GM21423 (cell line): ENCODE results near the gene ZBTB7C.

ENCODE experiments used
- ATAC-seq: cut with Tn5 transposase; IDR thresholded peaks from one replicate; pipeline ENCODE4 v1.9.1; 2021; ENCODE audit warnings: mild to moderate bottlenecking, moderate library complexity; ENCODE audit not compliant: unreplicated experiment

Gene ZBTB7C

DNA sequence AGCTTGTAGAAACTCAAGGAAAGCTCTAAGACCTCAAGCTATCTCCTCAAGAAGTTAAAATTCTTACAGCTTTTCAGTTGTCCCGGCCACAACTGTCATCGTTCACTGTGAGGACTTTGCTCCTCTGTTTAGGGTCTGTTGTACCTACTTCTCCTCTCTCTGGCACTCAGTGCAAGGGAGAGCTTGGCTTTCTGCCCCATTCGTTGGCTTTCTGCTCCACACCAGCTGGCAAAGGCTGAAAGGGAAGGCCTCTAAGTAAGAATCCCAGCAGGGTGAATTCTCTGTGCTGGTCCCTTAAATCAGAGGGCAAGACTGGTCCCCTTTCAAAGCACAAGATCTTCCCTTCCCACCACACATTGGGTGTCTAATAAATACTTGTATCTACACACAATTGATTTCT is 17.3 kb downstream of the ZBTB7C start:
- ATAC-seq = no peak

DNA sequence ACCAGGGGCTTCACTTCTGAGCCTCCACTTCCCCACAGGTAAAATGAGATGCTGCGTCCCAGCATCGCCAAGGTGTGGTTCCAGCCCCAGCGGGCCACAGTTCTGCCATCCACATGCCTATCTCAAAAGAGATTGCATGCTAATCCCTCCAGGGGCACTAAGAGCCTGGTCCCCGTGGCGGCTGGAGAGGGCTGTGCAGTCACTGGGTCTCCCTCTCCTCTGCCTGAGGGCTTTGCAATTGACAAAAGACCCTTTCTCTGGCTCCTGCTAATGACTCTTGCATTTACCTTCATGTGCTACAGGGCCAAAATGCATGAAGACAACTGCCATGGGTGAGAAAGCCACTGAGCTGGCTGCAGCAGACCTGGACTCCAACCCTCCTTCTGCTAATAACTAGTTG is 18.5 kb downstream of the ZBTB7C start:
- ATAC-seq = no peak

DNA sequence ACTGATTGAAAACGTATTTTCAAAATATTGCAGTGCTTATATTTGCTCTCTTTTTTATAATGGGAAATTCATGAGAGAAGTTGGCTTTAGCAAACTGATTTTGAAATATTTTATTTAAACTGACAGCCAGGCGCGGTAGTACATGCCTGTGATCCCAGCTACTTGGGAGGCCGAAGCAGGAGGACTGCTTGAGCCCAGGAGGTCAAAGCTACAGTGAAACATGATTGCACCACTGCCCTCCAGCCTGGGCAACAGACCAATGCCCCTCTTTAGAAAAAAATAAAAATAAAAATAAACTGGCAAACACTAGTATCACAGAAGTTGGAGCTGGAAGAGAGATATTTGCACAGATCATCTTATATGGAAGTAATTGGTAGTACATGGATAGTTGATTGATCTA is 20.7 kb downstream of the ZBTB7C start:
- no peak for ATAC-seq

DNA sequence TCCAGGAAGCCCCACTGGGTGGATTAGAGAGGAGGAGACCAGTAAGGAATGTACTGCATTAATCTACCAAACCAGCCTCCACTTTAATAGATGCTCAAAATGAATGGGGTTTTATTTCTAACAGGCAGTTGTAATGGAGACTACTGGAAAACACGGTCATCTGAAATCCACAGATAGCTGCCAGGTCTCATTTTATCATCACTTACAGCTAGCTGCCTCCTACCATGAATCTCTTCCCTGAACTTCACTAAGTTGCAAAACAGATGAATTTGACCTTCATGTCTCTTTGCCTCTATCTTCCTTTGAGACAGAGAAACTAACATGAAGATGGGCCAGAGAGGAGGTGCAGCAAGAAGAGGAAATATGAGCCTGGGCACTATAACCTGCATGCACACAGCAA is 21.9 kb downstream of the ZBTB7C start:
- no peak for ATAC-seq

DNA sequence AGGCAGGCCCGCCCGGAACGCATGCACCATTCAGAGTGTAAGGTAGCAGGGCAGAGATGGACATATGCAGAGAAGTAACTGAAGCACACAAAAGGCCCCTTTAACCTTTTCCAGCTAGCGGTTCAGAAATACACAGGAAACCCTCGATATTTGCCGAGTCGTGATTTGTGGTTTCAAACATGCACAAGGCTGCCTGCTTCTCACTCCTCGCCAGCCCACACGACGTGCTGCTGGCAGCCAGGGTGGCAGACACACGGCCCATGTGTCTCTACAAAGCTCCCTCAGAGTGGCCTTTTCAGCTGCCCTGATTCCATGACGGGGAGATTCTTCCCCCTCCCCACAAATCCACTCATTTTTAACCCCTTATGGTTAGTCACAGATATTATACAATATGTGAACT is 23.6 kb downstream of the ZBTB7C start:
- ATAC-seq = no peak

DNA sequence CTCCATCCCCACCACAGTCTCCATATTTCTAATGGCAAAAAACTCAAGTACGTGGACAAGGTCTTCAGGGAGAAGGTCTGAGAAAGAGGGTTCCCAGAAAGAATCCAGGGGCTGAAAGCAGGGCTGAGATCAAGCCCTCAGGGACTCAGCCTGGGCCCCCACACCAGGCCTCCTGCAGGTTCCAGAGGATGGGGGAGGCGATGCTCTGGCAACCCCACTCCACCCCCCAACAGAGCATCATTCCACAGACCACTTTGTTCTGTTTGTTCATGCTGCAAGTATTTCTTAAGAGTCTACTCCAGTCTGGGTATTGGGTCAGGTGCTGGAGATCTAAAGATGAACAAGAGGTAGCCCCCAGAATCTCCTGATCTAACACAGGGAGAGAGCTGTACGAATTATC is 32.2 kb downstream of the ZBTB7C start:
- no peak for ATAC-seq

DNA sequence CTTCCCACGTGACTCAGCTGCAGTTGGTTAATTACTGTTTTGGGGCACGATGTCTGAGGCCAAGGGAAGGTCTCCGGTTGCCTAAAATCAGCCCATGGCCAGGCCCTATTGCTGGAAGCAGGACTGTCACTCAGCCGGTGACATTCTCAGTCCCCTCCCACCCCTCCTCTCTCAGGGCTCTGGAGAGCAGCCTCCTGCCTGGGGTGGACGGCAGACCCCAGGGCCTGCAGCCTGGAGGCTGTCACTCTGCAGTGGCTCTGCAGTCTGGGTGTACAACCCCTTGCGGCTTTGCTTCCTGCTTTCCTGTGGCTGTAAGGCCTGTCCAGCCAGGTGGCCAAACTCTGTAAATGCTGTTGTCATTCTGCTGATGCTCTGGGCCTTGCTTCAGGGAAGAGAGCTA is 32.8 kb downstream of the ZBTB7C start:
- ATAC-seq = no peak

DNA sequence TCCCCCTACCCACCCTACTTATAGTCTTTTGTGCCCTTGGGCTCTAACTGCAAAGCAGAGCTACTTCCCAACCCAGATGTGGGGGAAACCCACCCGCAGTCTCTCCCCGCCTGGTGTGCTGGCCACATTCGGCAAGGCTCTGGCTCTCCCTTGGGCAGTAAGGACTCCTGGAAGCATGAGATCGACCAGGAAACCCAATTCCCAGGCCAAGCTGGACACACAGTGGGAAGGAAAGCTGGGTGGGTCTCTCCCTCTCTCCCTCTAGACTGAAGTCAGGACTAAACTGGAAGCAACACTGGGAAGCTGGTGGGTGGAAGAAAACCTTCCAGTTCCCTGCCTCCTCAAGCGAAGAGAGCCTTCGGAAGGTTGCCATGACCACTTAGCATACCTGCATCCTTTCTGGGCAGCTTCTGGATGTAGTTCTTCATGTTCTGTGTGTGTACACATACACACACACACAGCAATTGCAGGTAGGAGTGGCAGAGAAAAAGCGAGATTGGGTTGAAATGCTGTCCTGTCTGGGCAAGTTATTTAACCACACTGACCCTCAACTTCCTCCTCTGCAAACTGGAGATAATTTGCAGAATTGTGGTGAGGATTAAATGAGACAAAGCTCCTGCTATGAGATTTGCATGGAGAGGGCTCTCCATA is 33.9 kb downstream of the ZBTB7C start:
- no peak for ATAC-seq

DNA sequence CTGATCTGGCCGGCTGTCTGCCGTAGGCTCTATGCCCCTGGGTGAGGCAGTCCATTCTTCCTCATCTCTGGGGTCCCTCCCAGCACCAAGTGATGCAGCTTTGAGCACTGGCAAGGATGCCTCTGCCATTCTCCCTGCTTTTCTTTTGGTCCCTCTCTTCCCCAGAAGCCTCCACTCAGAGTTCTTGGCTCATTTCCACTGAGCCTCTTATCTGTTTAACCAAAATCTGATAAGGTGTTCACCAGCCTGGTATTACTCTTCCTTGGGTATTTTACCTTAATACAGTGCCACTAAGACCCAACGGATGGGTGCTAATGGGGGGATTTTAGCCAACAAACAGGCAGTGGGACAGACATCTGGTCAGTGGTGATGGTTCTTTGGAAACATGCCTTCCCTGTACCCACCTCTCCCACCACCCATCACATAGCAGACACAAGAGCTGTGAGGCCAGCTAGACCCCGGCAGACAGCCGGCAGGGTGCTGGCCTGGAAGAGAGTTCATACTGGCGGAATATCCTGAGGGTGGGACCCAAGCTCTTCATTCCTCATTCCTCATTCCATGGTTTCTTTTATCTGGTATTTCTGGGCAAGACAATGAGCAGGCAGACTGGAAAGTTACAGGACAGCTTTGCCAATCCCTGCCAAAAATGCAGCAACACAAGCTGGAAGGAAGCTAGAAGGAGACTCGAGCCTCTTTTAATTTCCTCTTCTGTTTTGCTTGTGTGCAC is 34.6 kb downstream of the ZBTB7C start:
- no peak for ATAC-seq

DNA sequence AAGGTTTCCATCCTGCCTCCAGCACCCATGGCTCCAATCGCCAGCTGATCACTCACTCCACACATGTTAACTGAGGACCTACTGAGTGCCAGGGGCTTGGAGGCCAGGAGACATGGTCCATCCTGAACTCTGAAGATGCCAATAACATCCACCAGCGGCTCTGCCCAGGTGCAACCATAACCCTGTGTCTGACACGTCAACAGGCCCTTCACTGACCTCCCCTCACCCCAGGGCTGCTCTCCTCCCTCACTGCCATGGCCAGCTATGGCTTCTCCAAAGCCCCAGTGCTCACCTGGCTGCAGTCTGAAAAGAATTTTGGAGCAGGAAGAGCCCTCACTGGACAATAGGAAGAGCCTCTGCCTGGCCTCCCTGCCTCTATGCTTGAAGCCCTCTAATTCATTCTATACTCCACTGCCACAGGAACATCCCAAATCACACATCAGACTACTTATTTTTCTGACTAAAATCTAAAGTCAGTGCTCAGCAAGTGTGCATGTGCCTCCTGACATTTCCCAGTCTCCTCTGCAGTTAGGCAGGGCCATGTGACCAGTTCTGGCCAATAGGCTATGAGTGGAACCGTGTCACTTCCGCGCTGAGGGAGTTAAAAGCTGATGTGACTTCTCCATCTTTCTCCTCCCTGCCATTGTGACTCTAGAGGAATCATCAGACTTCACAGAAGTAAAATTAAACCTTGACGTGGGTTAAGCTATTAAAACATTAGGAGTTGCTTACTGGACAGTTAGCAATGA is 37.2 kb downstream of the ZBTB7C start:
- ATAC-seq = no peak

DNA sequence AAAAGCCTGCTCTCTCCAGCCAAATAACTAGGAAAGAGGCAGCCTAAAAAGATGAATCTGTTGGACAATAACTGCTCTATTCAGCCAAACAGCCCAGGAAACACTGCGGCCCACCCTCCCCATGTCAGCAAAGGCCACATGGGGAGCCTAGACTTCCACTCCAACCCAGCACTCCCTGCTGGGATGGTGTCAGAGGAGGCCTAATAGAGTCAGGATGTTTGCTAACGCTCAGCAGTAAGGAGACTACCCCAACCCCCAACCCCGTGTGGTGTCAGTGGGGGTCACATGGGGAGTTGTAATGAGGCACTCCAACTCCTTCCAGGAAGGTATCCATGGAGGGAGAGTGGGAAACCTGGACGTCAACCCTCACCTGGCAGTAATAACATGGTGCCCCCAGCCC is 41.6 kb downstream of the ZBTB7C start:
- no peak for ATAC-seq

DNA sequence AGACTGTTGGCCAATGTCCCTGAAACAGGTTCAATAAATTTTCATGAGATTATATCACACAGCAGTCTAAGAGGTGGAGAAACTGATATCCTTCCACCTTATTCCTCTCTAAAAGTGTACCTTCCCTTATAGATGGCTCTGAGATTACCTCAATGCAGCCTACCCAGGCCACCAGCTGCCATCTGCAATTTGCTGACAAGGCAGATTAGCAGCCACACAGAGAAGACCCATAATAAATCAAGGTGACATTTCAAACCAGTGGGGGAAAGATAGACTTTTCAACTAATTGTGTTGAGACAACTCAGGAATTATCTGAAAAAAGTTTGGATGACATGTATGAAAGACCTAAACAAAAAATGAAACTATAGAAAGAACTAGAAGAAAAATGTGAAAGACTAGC is 43.2 kb downstream of the ZBTB7C start:
- ATAC-seq = no peak

DNA sequence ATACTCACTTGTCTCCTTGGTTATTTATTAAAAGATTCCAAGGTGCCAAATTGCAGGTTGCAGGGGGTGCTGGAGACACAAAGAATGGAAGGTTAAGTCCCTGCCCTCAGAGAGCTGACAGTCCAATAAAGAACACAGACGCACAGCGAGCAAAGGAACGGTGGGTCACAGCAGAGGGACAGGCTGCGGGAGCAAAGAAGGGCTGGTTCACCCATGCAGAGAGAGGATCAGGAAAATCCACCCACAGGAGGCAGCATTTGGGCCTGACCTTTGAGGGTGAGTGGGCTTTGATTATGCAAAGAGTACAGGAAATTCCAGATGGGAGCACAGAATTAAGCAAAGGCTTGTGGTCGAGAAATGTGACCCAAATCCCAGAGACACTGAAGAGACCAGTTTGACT is 45.0 kb downstream of the ZBTB7C start:
- ATAC-seq = no peak

DNA sequence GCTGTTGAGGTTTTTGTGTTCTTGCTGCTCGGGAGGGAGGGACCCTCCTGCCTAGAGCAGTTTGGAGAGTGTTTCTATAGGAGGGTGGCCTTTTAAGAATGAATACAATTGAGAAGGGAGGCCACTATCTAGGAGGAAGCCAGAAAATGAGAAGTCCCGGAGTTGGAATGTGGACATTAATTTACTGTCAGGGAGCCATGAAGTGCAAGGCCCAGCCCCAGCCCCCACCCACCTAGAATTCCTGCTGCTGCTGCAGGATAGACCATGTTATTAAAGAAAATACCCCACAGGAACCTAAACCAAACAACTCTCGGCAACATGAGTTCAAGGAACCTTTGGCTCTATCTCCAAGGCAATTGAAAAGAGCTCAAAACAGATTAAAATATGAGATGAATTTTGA is 46.0 kb downstream of the ZBTB7C start:
- ATAC-seq = no peak

DNA sequence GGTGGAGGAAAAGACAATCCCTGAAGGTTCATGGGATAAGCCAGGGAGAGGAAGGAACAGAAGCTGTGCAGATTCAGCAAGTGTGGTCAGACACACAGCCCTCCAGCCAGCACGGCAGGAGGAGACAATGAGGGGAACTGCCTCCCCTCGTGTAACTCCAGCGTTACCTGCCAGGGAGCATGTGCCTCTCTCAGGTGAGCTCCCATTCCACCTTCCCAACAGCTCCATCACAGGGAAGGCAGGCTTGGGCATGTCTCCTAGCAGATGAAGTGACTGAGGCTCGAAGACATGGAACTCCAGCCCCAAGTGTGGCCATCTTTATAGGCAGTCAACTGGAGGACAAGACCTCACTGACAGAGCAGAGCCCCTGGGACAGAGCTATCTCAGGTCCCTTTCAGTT is 47.4 kb downstream of the ZBTB7C start:
- no peak for ATAC-seq

DNA sequence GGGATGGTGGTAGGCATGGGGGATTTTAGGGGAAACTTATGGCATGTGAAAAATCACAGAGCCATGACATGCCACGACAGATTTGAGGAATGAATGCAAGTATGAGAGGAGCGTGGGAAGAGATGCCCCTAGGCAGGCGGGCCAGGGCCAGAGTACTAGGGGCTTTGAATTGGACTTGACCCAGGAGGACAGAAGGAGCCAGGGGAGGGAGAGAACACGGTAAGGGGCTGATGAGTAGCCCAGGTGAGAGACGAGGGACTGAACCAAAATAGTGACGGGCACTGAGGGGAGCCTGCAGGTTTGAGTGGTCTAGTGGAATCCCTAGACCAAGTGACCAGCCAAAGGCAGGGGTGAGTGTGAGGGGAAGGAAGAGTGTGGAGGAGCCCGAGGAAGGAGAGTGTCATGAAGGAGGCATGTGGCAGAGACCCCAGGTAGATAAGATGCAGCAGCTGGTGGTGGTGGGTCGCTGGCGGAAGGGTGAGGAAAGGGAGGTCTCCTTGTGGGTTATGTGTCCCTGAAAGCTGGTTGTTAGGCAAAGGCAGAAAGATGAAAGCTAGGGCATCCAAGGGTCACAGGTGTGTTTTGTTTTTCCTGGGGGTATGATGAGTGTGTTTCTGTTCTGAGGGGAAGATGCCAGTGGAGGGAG is 48.7 kb downstream of the ZBTB7C start:
- ATAC-seq = no peak

DNA sequence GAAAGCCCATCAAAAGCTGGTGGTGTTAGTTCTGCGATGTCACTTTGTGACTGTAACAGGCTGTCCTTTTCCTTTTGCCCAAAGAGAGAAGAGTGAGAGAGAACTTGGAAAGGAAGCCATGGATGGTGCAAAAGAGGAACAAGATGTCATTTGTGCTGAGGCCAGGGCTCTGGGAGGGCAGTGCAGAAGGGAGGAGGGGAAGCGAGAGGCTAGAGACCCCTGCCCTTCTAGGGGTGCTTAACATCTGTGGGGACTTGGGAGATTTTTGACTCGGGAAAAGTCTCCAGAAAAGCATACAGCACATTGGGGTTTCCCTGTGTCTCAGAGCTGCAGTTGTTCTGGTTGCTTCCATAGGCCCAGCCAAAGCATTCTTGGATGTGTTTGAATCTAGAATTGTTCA is 49.6 kb downstream of the ZBTB7C start:
- ATAC-seq = no peak

DNA sequence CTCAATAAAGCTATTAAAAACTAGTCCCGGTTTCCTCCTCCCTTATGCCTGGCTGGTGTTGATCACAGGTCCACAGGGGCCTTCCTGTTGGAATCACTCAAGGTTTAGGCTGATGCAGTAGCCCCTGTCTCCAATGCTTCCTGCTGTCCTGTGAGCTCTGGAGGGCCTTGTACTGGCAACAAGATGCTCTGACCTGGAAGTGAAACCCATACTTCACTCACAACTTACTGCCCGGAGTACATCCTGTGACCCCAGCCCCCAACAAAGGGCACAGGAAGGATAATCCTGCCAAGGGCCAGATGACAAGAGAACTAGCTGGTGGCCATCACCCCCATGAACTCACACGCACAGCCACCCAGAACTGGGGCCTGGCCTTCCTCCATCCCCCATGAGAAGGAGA is 50.3 kb downstream of the ZBTB7C start:
- no peak for ATAC-seq

DNA sequence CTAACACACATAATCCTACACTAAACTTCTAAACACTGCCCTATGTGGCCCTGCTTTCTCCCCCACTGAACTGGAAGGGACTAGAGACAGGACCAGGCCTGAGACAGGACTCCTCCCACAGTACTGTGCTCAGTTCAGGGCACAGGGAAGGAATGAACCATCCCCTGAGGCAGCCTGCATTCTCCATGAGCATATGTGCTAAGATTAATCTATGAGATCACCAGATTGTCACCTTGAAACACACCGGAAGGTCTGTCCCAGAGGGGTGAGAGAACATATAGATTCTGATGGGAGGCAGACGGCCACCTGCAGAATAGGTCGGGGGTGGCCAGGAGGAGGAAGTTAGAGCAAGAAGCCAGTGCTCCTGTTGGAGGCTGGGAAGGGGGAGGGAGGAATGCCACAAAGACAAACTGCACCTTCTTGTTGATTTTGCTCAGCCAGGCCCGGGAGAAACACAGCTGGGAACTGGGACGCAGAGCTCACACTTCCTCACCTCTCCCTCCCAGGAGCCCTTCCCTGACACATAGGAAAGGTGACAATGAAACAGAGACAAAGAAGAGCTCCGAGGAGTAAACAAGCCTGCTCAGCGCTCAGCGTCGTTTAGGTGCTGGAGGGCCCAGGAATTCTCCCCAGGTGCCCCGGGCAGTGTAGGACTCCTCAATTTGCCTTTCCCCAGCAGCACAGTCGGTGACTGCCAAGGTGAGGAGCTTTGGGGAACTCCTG is 52.1 kb downstream of the ZBTB7C start:
- no peak for ATAC-seq

DNA sequence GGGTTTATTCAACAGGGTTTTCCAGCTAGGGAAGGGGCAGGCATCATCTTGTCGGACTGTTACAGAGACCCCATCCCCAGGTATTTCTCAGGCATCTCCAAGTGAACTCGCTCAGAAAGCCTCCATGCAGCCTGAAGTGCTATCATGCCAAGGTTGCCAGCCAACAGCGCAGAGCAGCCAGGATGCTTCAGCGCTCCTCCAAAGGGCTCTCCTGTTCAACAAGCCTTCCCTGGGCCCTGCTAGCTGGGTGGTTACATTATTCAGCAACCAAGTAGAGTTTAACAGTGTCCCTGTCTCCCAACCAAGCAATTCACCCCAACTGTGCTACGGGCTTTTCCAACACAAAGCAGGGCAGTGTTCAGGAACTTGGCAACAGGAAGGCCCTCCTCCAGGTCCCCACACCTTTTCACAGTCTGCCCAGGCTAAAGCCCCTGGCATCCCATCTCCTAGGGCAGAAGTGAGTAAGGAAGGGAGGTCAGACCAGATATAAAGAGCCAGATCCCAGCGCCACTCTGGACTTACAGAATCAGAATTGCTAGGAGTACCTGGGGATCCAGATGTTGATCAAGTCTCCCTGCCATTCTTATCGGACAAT is 52.9 kb downstream of the ZBTB7C start:
- no peak for ATAC-seq
